Memory B cell (primary cell): Measurements from ENCODE around the gene ITPR3.
A peak's percentile ranks its signal among the peaks of the same experiment; 100 is the strongest.

ENCODE experiments used
- ATAC-seq: fragments of 150-1000 bp; cut with Tn5 transposase; 2 replicates; pipeline ENCODE4 v1.10.0; 2021; ENCODE audit warnings: low read depth, mild to moderate bottlenecking, moderate library complexity
- DNase-seq, 2 donors: peaks; one replicate each; pipeline ENCODE4 v3.0.0; 2022; ENCODE audit warnings: low spot score in 2 of 2
- H3K27ac Mint-ChIP-seq: one replicate; pipeline ENCODE4 v1.8.0; 2022; ENCODE audit warnings: mild to moderate bottlenecking, moderate library complexity, mixed read lengths
- H3K27me3 Mint-ChIP-seq: one replicate; pipeline ENCODE4 v1.8.0; 2022; ENCODE audit warnings: mixed read lengths
- H3K36me3 Mint-ChIP-seq: one replicate; pipeline ENCODE4 v1.8.0; 2022; ENCODE audit warnings: mild to moderate bottlenecking, mixed read lengths
- H3K4me1 Mint-ChIP-seq: one replicate; pipeline ENCODE4 v1.8.0; 2022; ENCODE audit warnings: mixed read lengths
- H3K4me3 Mint-ChIP-seq: one replicate; pipeline ENCODE4 v1.8.0; 2022; ENCODE audit warnings: mild to moderate bottlenecking, moderate library complexity, mixed read lengths
- H3K9me3 Mint-ChIP-seq: one replicate; pipeline ENCODE4 v1.8.0; 2022; ENCODE audit warnings: mixed read lengths

ITPR3 gene

DNA sequence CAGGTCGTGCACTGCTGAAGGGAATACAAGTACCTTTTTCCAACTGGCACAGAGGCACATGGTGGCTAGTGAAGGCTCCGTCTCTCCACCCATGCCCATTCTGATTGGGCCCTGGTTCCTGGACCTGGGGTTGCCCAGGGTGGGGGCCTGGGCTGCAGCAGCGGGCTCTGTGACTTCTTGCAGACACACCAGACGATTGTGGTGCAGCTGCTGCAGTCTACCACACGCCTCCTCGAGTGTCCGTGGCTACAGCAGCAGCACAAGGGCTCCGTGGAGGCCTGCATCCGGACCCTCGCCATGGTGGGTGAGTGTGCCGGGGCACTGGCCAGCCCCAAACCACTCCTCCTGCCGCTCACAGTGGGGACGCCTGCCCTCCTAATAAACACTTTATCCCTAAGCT is 61.2 kb downstream of the ITPR3 start:
- Mint-ChIP-seq H3K27ac (no peak overlapping the region), H3K36me3 (peaks cover 51% of the 10 kb centered on the region), H3K4me3 (no peak overlapping the region), H3K9me3 (no peaks in the 10 kb centered on the region), H3K4me1 (peaks cover 8% of the 10 kb centered on the region), H3K27me3 (no peaks in the 10 kb centered on the region)
- ATAC-seq (no peak), DNase-seq (no peak)

DNA sequence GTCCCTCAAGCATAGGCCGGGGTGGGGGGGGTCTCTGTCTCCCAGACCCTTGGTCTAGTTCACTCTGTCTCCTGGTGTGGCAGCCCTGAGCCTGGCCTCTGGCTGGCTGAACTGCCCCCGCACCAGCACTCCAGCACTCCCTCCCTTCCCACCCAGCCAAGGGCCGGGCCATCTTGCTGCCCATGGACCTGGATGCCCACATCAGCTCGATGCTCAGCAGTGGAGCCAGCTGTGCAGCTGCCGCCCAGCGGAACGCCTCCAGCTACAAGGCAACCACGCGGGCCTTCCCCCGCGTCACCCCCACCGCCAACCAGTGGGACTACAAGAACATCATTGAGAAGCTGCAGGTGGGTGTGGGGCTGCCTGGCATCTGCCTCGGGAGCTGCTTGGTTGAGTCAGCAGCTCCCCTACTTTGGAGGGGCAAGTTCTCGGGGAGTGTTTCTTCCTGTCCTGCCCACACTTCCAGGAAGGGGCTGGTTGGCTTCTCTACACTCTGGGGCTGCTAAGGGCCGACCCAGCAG is 62.0 kb downstream of the ITPR3 start:
- peaks cover 45% of the 10 kb centered on the region for H3K36me3 Mint-ChIP-seq
- H3K9me3 Mint-ChIP-seq = no peaks in the 10 kb centered on the region
- ATAC-seq = no peak
- no peak overlapping the region for H3K27ac Mint-ChIP-seq
- no peak overlapping the region for H3K4me3 Mint-ChIP-seq
- no peaks in the 10 kb centered on the region for H3K27me3 Mint-ChIP-seq
- no peak for DNase-seq
- H3K4me1 Mint-ChIP-seq = peaks cover 4% of the 10 kb centered on the region

- no peak overlapping the region for H3K4me3 Mint-ChIP-seq
- no peak overlapping the region for H3K27ac Mint-ChIP-seq
- H3K9me3 Mint-ChIP-seq = no peaks in the 10 kb centered on the region
- H3K4me1 Mint-ChIP-seq = peaks cover under 1% of the 10 kb centered on the region
- DNase-seq (no peak), ATAC-seq (no peak)
- H3K27me3 Mint-ChIP-seq = no peaks in the 10 kb centered on the region
- peaks cover 44% of the 10 kb centered on the region for H3K36me3 Mint-ChIP-seq
Observed at GRCh38 chr6:33683576-33684427, 62.7 kb downstream of the ITPR3 start.

GRCh38 chr6:33684428-33684896 is 63.3 kb downstream of the ITPR3 start:
- H3K27ac Mint-ChIP-seq = no peak overlapping the region
- no peaks in the 10 kb centered on the region for H3K4me1 Mint-ChIP-seq
- peaks cover 47% of the 10 kb centered on the region for H3K36me3 Mint-ChIP-seq
- no peaks in the 10 kb centered on the region for H3K27me3 Mint-ChIP-seq
- ATAC-seq = no peak
- no peaks in the 10 kb centered on the region for H3K9me3 Mint-ChIP-seq
- no peak for DNase-seq
- H3K4me3 Mint-ChIP-seq = no peak overlapping the region

DNA sequence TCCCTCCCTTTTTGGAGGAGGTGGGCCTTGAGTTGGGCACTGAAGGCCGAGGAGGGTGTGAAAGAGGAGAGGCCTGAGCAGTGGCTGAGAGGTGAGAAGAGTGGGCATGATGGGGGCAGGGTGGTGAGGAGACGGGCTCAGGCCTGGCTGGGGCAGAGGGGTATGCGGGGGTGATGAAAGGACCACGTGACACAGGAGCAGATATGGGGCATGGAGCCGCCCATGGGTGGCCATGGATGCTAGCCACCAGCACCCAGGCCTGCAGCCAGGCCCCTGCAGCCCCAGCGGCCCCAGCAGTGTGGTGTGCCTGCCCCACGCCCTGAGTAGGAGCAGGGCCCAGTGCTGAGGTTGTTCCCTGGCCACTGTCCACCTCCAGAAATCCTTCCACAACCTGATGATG is 63.9 kb downstream of the ITPR3 start:
- Mint-ChIP-seq H3K36me3 (peaks cover 46% of the 10 kb centered on the region), H3K27ac (no peak overlapping the region), H3K27me3 (no peaks in the 10 kb centered on the region), H3K4me3 (no peak overlapping the region), H3K9me3 (no peaks in the 10 kb centered on the region), H3K4me1 (no peaks in the 10 kb centered on the region)
- no peak for DNase-seq
- no peak for ATAC-seq

DNA sequence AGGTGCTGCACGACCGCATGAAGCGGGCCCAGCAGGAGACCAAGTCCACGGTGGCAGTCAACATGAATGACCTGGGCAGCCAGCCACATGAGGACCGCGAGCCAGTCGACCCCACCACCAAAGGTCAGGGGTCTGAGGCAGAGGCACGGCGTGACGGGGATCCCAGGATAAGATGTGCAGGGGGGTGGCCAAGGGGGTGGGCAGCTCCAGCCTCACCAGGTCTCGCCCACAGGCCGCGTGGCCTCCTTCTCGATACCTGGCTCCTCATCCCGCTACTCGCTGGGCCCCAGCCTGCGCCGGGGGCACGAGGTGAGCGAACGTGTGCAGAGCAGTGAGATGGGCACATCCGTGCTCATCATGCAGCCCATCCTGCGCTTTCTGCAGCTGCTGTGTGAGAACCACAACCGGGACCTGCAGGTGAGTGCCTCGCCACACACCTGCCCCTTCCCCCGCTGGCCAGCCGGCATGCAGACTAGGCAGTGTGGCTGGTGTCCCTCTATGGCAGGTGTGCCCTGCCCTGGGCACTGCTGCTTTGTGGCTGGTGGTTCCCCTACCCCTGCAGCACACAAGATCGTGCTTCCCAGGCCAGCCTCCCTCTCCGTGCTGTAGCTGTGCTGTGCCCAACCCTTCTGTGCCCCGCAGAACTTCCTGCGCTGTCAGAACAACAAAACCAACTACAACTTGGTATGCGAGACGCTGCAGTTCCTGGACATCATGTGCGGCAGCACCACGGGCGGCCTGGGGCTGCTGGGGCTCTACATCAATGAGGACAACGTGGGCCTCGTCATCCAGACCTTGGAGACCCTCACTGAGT is 64.5 kb downstream of the ITPR3 start:
- DNase-seq (no peak), ATAC-seq (no peak)
- no peak overlapping the region for H3K27ac Mint-ChIP-seq
- H3K9me3 Mint-ChIP-seq = no peaks in the 10 kb centered on the region
- H3K27me3 Mint-ChIP-seq = no peaks in the 10 kb centered on the region
- no peaks in the 10 kb centered on the region for H3K4me1 Mint-ChIP-seq
- no peak overlapping the region for H3K4me3 Mint-ChIP-seq
- H3K36me3 Mint-ChIP-seq = peaks cover 45% of the 10 kb centered on the region

- no peaks in the 10 kb centered on the region for H3K27me3 Mint-ChIP-seq
- no peak for DNase-seq
- no peaks in the 10 kb centered on the region for H3K9me3 Mint-ChIP-seq
- peaks cover 3% of the 10 kb centered on the region for H3K4me1 Mint-ChIP-seq
- no peak for ATAC-seq
- no peak overlapping the region for H3K27ac Mint-ChIP-seq
- H3K36me3 Mint-ChIP-seq = peaks cover 47% of the 10 kb centered on the region
- H3K4me3 Mint-ChIP-seq = no peak overlapping the region
Observed at GRCh38 chr6:33686225-33686924, 65.3 kb downstream of the ITPR3 start.

DNA sequence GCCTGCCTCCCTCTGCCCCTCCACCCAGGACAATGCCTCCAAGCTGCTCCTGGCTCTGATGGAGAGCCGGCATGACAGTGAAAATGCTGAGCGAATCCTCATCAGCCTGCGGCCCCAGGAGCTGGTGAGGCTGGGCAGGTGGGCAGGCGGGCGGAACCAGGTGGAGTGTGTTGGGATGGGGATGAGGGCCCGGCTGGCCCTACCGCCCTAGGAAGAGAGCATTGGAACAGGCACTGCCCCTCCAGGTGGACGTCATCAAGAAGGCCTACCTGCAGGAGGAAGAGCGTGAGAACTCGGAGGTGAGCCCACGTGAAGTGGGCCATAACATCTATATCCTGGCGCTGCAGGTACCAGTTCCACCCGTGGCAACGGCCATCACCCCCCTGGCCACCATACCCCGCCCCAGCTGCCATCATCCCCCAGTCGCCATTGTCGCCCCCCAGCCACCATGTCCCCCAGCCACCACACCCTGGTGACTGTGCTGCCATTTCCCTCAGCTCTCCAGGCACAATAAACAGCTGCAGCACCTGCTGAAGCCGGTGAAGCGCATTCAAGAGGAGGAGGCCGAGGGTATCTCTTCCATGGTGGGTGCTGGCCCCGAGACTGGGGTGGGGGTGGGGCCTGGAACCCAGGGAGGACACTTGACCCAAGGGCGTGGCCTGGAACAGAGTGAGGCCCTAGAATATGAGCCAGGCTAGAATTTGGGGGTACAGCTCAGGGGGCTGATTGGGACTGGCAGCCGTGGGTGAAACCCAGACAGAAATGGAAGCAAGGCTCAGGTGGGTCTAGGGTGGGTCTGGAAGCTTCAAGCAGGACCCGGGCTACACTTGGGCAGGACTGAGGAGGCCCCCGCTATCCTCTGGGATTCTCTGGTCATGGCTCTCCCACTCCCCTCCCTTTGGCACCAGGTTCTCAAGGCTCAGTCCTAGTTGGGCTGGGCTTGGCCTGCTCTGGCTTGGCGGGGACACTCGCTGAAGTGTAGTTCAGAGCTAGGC is 66.2 kb downstream of the ITPR3 start:
- Mint-ChIP-seq H3K4me1 (peaks cover 7% of the 10 kb centered on the region), H3K27ac (no peak overlapping the region), H3K27me3 (no peaks in the 10 kb centered on the region), H3K9me3 (no peaks in the 10 kb centered on the region), H3K36me3 (peaks cover 48% of the 10 kb centered on the region), H3K4me3 (no peak overlapping the region)
- DNase-seq (no peak), ATAC-seq (no peak)

DNA sequence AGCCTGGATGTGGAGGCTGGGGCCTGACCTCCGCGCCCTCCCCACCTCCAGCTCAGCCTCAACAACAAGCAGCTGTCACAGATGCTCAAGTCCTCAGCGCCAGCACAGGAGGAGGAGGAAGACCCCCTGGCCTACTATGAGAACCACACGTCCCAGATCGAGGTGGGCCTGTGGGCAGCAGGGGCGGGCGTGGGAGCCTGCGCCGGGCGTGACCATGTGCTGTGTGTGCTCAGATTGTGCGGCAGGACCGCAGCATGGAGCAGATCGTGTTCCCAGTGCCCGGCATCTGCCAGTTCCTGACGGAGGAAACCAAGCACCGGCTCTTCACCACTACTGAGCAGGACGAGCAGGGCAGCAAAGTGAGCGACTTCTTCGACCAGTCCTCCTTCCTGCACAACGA is 66.9 kb downstream of the ITPR3 start:
- no peak overlapping the region for H3K27ac Mint-ChIP-seq
- peaks cover 47% of the 10 kb centered on the region for H3K36me3 Mint-ChIP-seq
- H3K9me3 Mint-ChIP-seq = no peaks in the 10 kb centered on the region
- ATAC-seq (no peak), DNase-seq (no peak)
- H3K4me1 Mint-ChIP-seq = peaks cover 13% of the 10 kb centered on the region
- no peak overlapping the region for H3K4me3 Mint-ChIP-seq
- no peaks in the 10 kb centered on the region for H3K27me3 Mint-ChIP-seq

DNA sequence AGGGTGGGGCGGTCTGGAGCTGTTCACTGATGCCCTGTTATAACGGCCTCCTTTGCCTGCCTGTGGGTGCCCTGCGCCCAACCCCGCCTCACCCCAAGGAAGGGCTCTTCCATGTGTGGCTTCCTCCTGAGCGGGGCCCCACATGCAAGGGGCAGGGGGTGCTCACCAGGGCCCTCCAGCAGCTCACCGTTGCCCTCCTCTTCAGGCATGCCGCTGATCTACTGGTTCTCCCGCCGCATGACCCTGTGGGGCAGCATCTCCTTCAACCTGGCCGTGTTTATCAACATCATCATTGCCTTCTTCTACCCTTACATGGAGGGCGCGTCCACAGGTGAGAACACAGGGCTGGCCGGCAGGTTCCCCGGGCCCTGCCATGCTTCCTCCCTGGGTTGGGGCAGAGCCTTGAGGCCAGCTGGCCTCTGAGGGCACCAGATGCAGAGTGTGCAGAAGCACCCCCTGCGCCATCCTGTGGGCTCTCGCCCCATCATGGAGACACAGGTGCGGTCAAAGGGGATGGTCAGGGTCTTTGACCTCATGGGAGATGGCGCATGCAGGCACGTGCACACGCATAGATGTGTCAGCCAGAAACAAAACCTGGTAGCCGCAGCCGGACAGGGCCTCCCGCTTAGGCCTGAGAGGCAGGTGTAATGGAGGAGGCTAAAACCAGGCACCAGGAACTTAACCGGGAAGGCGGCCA is 67.5 kb downstream of the ITPR3 start:
- Mint-ChIP-seq H3K27ac (no peak overlapping the region), H3K36me3 (peaks cover 45% of the 10 kb centered on the region), H3K27me3 (no peaks in the 10 kb centered on the region), H3K4me3 (no peak overlapping the region), H3K4me1 (peaks cover 13% of the 10 kb centered on the region), H3K9me3 (no peaks in the 10 kb centered on the region)
- ATAC-seq (no peak), DNase-seq (no peak)

- no peak overlapping the region for H3K4me3 Mint-ChIP-seq
- peaks cover 44% of the 10 kb centered on the region for H3K36me3 Mint-ChIP-seq
- H3K27me3 Mint-ChIP-seq = no peaks in the 10 kb centered on the region
- H3K27ac Mint-ChIP-seq = no peak overlapping the region
- no peak for DNase-seq
- H3K4me1 Mint-ChIP-seq = peaks cover 13% of the 10 kb centered on the region
- no peaks in the 10 kb centered on the region for H3K9me3 Mint-ChIP-seq
- ATAC-seq = no peak
Observed at GRCh38 chr6:33689148-33689494, 68.0 kb downstream of the ITPR3 start.

- DNase-seq (no peak), ATAC-seq (no peak)
- Mint-ChIP-seq H3K36me3 (peaks cover 40% of the 10 kb centered on the region), H3K27me3 (no peaks in the 10 kb centered on the region), H3K9me3 (no peaks in the 10 kb centered on the region), H3K4me3 (no peak overlapping the region), H3K4me1 (peaks cover 13% of the 10 kb centered on the region), H3K27ac (peak overlapping the region; percentile 37)
Observed at GRCh38 chr6:33689879-33690278, 68.8 kb downstream of the ITPR3 start.
